Activated effector memory CD4-positive, alpha-beta T cell treated with Interleukin-2 at 50 U/mL for 16 hours (primary cell): ENCODE data around the gene PSENEN.

ENCODE experiments used
- DNase-seq: peaks from one replicate; pipeline ENCODE4 v3.0.0-alpha.2; 2020

PSENEN gene

GRCh38 chr19:35736913-35737886 lies 8.3 kb upstream of the PSENEN start:
- no peak for DNase-seq

- no peak for DNase-seq
These were observed 7.2 kb upstream of the PSENEN start for GRCh38 chr19:35738021-35738886.

- no peak for DNase-seq
These were observed 6.6 kb upstream of the PSENEN start for GRCh38 chr19:35738887-35739229.

GRCh38 chr19:35739275-35740107 lies 6.0 kb upstream of the PSENEN start:
- no peak for DNase-seq

GRCh38 chr19:35740108-35740422 lies 5.4 kb upstream of the PSENEN start:
- no peak for DNase-seq

- peak; percentile 93 for DNase-seq
These were observed 4.8 kb upstream of the PSENEN start for GRCh38 chr19:35740423-35741202.

GRCh38 chr19:35741203-35741515 lies 4.3 kb upstream of the PSENEN start:
- DNase-seq, result peak; percentile 27

- peak; percentile 48 for DNase-seq
These were observed 3.2 kb upstream of the PSENEN start, which contains the start of gene IGFLR1 for GRCh38 chr19:35742121-35742724. IGFLR1 (minus strand) TSS chr19:35742452; CDS start chr19:35741180, 1,272 bp downstream.

GRCh38 chr19:35743640-35744429 lies 1.6 kb upstream of the PSENEN start:
- DNase-seq, result no peak

GRCh38 chr19:35744430-35745327 lies 772 bp upstream of the PSENEN start:
- DNase-seq, result peak; percentile 87

GRCh38 chr19:35746087-35746462 lies 624 bp downstream of the PSENEN start:
- DNase-seq, result no peak

- no peak for DNase-seq
These were observed 1.1 kb downstream of the PSENEN start for GRCh38 chr19:35746531-35746930.

- peak; percentile 98 for DNase-seq
These were observed 2.9 kb downstream of the PSENEN start, which contains the start of gene LIN37 for GRCh38 chr19:35748106-35749020. LIN37 (plus strand) TSS chr19:35748576; CDS start chr19:35748725, 149 bp downstream.

GRCh38 chr19:35750167-35750566 lies 4.7 kb downstream of the PSENEN start:
- no peak for DNase-seq

- DNase-seq, result no peak
These were observed 6.6 kb downstream of the PSENEN start for GRCh38 chr19:35751839-35752745.

- DNase-seq, result no peak
These were observed 7.4 kb downstream of the PSENEN start for GRCh38 chr19:35752746-35753350.
